GM19099 (cell line): ENCODE data around the gene SLC6A9.

Experiments
- POLR2A ChIP-seq: IDR thresholded peaks from 3 replicates; pipeline ENCODE4 v1.6.1; 2011; ENCODE audit warnings: low read depth; ENCODE audit not compliant: insufficient read length; ENCODE audit errors: extremely low read depth

The SLC6A9 gene

DNA sequence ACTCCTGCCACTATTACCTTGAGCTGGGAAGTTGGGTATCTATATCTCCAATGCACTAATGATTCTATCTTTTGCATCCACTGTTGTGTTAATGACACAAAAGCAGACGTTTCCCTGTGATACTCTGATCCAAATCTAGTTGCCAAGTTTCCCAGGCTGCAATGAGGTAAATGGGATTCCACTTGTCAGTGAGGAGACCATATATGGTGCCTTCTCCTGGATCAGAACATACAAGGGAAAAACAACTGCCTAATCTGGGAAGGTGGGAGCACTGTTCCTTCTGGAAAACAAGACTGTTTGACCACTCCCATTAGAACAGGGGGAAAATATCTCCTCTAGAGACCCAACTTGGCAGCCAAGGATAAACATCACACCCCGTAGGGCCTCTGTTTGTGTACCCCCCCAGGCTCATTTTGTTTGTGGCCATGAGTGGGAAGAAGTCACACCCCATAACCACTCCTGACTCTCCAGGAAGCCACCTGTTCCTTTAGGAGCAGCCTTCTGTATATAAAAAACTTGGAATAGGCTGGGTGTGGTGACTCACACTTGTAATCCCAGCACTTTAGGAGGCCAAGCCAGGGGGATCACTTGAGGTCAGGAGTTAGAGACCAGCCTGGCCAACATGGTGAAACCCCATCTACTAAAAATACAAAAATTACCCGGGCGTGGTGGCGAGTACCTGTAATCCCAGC lies 28.5 kb upstream of the SLC6A9 start:
- no peak for TF ChIP-seq POLR2A

- TF ChIP-seq POLR2A, result no peak
These were observed 27.9 kb upstream of the SLC6A9 start for GRCh38 chr1:44059212-44059611.

- TF ChIP-seq POLR2A, result no peak
These were observed 26.0 kb upstream of the SLC6A9 start for GRCh38 chr1:44057293-44057692.

- no peak for TF ChIP-seq POLR2A
These were observed 22.1 kb upstream of the SLC6A9 start for GRCh38 chr1:44053394-44053793.

GRCh38 chr1:44050261-44050660 lies 19.0 kb upstream of the SLC6A9 start:
- no peak for TF ChIP-seq POLR2A

- no peak for TF ChIP-seq POLR2A
These were observed 18.6 kb upstream of the SLC6A9 start for GRCh38 chr1:44049839-44050238.

GRCh38 chr1:44048532-44049215 lies 17.4 kb upstream of the SLC6A9 start:
- TF ChIP-seq POLR2A, result no peak

- no peak for TF ChIP-seq POLR2A
These were observed 15.9 kb upstream of the SLC6A9 start for GRCh38 chr1:44047131-44047530.

GRCh38 chr1:44045064-44045463 lies 13.8 kb upstream of the SLC6A9 start:
- TF ChIP-seq POLR2A, result no peak

DNA sequence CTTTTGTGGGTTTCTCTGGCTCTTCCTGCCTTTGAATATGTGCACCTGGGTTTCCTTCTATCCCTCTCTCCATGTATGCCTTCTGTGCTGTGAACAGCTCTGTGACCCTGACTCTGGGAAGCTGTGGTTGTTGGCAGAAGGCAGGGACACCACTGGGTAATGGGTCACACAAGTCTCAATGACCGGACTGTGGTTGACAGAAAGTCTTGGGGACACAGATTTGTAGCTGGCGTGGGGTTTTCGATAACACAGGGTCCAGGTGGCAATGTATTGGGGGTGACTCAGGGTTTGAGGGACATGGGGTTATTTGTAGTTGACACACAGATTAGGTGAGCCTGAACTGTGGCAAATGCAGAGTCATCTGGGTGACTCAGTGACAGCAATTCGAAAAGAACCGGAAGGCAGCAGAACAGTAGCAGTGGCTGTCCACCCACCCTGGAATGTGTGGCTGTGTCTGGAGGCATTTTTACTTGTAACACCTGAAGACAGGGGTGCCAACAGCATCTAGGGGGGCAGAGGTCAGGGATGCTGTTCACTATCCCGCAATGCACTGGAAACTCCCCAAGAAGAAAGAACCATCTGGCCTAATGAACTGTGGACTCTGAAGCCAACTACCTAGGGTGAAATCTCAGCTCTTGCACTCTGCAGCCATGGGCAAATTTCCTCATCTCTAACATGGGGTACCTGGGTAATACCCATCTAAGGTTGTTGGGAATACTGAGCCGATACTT lies 13.0 kb upstream of the SLC6A9 start:
- no peak for TF ChIP-seq POLR2A

- no peak for TF ChIP-seq POLR2A
These were observed 12.2 kb upstream of the SLC6A9 start for GRCh38 chr1:44043176-44044070.

DNA sequence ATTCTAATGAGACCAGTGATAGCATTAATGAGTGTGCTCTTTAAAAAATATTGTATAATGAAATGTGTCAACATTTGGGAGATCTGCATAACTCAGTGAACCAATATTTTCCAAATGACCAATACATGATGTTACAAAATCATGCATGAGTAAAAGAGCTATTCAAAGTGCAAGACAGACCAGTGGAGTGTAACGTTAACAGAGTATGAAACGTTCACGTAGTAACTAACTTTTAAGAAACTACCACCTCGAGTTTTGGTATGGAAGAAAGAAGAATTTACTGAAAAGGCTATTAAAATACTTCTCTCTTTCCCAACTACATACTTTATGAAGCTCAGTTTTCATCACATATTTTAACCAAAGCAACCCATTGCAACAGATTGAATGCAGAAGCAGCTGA lies 9.6 kb upstream of the SLC6A9 start:
- TF ChIP-seq POLR2A, result no peak

DNA sequence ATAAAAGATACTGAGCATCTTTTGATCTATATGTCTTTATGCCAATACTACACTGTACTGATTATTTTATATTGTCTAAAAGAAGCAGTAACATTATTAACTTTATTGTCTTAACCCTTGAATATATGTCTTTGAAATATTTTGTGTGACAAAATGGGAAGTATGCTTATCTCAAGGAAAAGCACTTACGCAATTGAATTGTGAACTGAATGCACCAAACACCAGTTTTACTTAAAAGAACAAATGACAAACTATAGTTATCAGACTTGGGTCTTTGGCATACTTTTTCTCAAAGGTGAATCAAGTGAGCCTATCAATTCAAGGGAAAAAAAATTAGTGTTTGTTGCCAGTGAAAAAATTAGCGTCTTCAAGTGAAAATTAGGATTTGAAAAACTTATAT lies 9.2 kb upstream of the SLC6A9 start:
- TF ChIP-seq POLR2A, result no peak

DNA sequence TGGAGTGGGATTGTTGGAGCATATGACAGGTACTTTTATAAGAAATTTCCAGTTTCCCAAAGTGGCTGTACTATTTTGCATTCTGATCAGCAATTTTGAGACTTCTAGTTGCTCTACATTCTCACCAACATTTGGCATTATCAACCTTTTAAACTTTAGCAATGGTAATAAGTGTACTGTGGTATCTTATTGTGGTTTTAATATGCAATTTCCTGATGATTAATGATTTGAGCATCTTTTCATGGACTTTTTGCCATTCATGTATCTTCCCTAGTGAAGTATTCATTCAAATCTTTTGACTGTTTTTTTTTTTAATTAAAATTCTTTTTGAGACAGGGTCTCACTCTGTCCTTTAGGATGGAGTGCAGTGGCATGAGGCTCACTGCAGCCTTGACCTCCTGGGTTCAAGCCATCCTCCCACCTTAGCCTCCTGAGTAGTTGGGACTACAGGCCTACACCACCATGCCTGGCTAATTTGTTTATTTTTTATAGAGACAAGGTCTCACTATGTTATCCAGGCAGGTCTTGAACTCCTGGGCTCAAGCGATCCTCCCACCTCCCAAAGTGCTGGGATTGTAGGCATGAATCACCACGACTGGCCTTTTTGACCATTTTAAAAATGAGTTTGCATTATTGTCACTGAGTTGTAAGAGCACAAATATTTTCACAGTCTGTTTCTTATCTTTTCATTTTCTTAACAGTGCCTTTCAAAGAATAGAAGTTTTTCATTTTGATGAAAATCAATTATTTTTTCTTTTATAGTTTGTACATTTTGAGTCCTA lies 7.8 kb upstream of the SLC6A9 start:
- no peak for TF ChIP-seq POLR2A
